Osteocyte (in vitro differentiated cells): ENCODE data around the gene C9. TPM values are rescaled to one million over a fixed set of nuclear protein-coding genes. Genes with fewer than 3 reads are reported as not detected.

Source experiments
- DNase-seq: peaks from one replicate; pipeline ENCODE4 v3.0.0; 2021; ENCODE audit warnings: mixed read lengths; ENCODE audit not compliant: unreplicated experiment; ENCODE audit errors: extremely low spot score
- H3K27ac Mint-ChIP-seq: one replicate; pipeline ENCODE4 v1.8.0; 2021; ENCODE audit warnings: mild to moderate bottlenecking, mixed read lengths; ENCODE audit not compliant: unreplicated experiment
- H3K27me3 Mint-ChIP-seq: one replicate; pipeline ENCODE4 v1.8.0; 2021; ENCODE audit warnings: mixed read lengths; ENCODE audit not compliant: unreplicated experiment
- H3K36me3 Mint-ChIP-seq: one replicate; pipeline ENCODE4 v1.8.0; 2021; ENCODE audit warnings: mixed read lengths; ENCODE audit not compliant: unreplicated experiment
- H3K4me1 Mint-ChIP-seq: one replicate; pipeline ENCODE4 v1.8.0; 2021; ENCODE audit warnings: mixed read lengths; ENCODE audit not compliant: unreplicated experiment
- H3K4me3 Mint-ChIP-seq: one replicate; pipeline ENCODE4 v1.8.0; 2021; ENCODE audit warnings: mild to moderate bottlenecking, moderate library complexity, mixed read lengths; ENCODE audit not compliant: unreplicated experiment
- H3K9me3 Mint-ChIP-seq: one replicate; pipeline ENCODE4 v1.8.0; 2021; ENCODE audit warnings: mixed read lengths; ENCODE audit not compliant: unreplicated experiment
- total RNA-seq: library from RNA; stranded (reverse); gene quantifications from 2 replicates; pipeline ENCODE4 v1.2.1, GENCODE V29; 2021
- TF ChIP-seq, protein P1 (sequence below): fragments of 200-600 bp; sonication (generic); IDR thresholded peaks from 2 replicates; pipeline ENCODE4 v1.5.0; 2021; ENCODE audit warnings: antibody characterized with exemption, mild to moderate bottlenecking, moderate library complexity

C9 gene
- total RNA-seq, 1 donor from 2014 or later, result not detected

DNA sequence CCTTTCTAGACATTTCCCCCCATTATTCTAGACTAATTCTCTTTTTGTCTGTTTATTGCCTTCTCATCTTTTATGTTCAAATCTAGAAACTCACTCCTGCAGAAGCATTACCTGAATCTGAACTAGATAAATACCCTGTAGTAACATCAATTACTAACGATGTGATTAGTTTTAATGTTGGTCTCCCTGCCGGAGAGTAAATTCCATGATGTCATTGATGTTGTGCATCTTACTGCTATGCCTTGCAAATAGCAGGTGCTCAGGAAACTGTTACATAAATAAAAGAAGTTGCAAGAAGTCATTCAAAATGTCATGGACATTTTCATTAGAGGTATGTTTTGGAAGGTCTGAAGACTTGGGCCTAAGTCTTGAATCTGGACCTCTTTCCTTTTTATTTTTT lies 23.0 kb upstream of the C9 start:
- peaks cover 68% of the 10 kb centered on the region for H3K36me3 Mint-ChIP-seq
- no peak for DNase-seq
- no peaks in the 10 kb centered on the region for H3K9me3 Mint-ChIP-seq
- H3K27ac Mint-ChIP-seq, result no peak overlapping the region
- TF ChIP-seq, protein P1, sequence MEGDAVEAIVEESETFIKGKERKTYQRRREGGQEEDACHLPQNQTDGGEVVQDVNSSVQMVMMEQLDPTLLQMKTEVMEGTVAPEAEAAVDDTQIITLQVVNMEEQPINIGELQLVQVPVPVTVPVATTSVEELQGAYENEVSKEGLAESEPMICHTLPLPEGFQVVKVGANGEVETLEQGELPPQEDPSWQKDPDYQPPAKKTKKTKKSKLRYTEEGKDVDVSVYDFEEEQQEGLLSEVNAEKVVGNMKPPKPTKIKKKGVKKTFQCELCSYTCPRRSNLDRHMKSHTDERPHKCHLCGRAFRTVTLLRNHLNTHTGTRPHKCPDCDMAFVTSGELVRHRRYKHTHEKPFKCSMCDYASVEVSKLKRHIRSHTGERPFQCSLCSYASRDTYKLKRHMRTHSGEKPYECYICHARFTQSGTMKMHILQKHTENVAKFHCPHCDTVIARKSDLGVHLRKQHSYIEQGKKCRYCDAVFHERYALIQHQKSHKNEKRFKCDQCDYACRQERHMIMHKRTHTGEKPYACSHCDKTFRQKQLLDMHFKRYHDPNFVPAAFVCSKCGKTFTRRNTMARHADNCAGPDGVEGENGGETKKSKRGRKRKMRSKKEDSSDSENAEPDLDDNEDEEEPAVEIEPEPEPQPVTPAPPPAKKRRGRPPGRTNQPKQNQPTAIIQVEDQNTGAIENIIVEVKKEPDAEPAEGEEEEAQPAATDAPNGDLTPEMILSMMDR, result no peak
- H3K27me3 Mint-ChIP-seq, result no peaks in the 10 kb centered on the region
- H3K4me3 Mint-ChIP-seq, result no peak overlapping the region
- no peaks in the 10 kb centered on the region for H3K4me1 Mint-ChIP-seq

DNA sequence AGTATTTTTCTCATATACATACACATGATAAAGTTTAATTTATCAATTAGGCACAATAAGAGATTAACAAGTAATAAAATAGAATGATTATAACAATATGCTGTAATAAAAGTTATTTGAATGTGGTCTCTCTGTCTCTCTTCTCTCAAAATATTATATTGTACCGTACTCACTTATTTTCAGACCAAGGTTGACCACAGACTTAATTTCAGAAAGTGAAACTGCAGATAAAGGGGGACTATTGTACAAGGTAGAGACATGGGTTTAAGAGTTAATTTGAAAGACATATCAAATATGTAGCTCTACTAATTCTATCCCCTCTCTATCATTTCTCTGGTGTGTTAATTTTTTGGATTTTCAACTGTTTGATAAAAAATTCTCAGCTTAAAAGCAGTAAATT lies 20.0 kb upstream of the C9 start:
- Mint-ChIP-seq H3K27ac (no peak overlapping the region), H3K36me3 (peaks cover 70% of the 10 kb centered on the region), H3K9me3 (no peaks in the 10 kb centered on the region), H3K4me1 (no peaks in the 10 kb centered on the region), H3K27me3 (no peaks in the 10 kb centered on the region), H3K4me3 (no peak overlapping the region)
- DNase-seq, result no peak
- TF ChIP-seq, protein P1, result no peak

DNA sequence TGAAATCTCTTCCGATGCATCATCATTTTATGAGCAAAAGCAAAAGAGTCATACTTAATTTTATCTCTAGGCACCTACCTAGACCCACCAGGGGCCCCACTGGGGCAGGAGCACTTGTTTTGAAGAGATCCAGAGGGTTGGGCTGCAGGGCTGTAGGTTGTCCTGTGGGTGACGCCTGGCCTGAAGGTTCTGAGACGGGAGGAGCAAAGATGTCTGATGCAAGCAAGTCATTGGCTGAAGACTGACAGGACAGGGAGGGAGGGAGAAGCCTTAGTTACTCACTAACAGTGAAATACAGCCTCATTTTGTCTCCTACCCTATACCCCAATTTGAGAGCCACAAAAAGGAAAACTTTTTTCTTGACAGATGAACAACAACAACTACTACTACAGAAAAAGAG lies 17.1 kb upstream of the C9 start:
- H3K27me3 Mint-ChIP-seq, result no peaks in the 10 kb centered on the region
- no peaks in the 10 kb centered on the region for H3K4me1 Mint-ChIP-seq
- no peaks in the 10 kb centered on the region for H3K9me3 Mint-ChIP-seq
- no peak for DNase-seq
- H3K36me3 Mint-ChIP-seq, result peaks cover 81% of the 10 kb centered on the region
- H3K4me3 Mint-ChIP-seq, result no peak overlapping the region
- TF ChIP-seq, protein P1, result no peak
- no peak overlapping the region for H3K27ac Mint-ChIP-seq

DNA sequence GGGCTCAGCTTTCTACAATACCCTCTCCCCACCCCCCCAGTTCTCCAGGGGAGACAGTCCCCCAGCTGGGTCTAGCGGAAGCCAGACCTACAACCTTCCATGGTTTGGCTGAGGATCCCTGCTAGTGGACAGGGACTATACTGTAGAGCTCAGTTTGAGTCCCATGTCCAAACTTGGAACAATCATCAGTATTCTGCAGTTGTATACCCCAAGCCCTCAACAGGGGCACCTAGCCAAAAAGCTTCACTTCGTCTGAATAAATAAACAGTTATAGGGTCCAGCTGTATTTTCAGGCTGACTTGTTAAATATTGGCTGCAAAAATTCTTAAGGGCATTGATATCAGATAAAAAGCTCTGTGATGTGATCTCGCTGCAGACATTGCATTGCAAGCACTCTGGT lies 15.4 kb upstream of the C9 start:
- Mint-ChIP-seq H3K9me3 (no peaks in the 10 kb centered on the region), H3K27me3 (no peaks in the 10 kb centered on the region), H3K4me1 (no peaks in the 10 kb centered on the region), H3K36me3 (peaks cover 78% of the 10 kb centered on the region), H3K27ac (peak overlapping the region; percentile 32), H3K4me3 (no peak overlapping the region)
- TF ChIP-seq, protein P1, result no peak
- DNase-seq, result no peak

DNA sequence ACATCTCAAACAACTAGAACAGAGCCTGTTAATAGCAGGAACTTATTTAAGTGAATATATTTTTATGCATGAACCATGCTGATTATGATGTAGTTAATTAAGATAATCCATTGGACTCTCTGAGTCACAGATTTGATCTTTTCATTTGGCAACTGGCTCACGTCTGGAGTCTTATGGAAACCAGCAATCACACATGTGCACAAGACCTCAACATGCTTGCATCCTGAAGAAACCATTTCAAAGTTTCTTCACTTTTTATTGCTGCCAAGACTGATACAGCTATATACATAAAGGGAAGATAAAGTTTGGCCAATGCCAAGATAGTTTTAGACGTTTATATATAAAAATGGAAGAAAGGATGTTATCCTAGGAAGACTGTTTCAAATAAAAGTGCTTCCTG lies 13.3 kb upstream of the C9 start:
- Mint-ChIP-seq H3K27ac (no peak overlapping the region), H3K27me3 (no peaks in the 10 kb centered on the region), H3K9me3 (no peaks in the 10 kb centered on the region), H3K4me3 (no peak overlapping the region), H3K4me1 (no peaks in the 10 kb centered on the region), H3K36me3 (peaks cover 78% of the 10 kb centered on the region)
- TF ChIP-seq, protein P1, result no peak
- no peak for DNase-seq
